HCT116 (cell line): ENCODE measurements around the gene CARD9. TPM values are rescaled to one million over a fixed set of nuclear protein-coding genes. Genes with fewer than 3 reads are reported as not detected.

Source experiments
- ATAC-seq: fragments of 200-7000 bp; cut with Tn5 transposase; 2 replicates; pipeline ENCODE4 v1.9.1; 2020; ENCODE audit warnings: mild to moderate bottlenecking, moderate library complexity
- BruUV-seq: library from RNA; stranded (reverse); fragments of 400-500 nt; replicated peaks from 2 replicates; lab custom pipeline; 2021; lab: Mats Ljungman, UMichigan
- CTCF ChIA-PET: fragments of 300-600 bp; sonication (Branson Sonifier 250); formaldehyde crosslinking; loops from one replicate; lab custom pipeline; 2021; ENCODE audit warnings: antibody characterized with exemption; lab: Charles Lee
- POLR2A ChIA-PET: fragments of 300-600, 350-600 bp; sonication (Branson Sonifier 250); formaldehyde crosslinking; loops from one replicate; lab custom pipeline; 2021; ENCODE audit warnings: antibody characterized with exemption; lab: Charles Lee
- RAD21 ChIA-PET, 2 experiments: fragments of 300-600 bp; sonication (Branson Sonifier 250); formaldehyde crosslinking; loops; one replicate each; lab custom pipeline; 2023; ENCODE audit warnings: low total read pairs in 2 of 2; ENCODE audit not compliant: uncharacterized antibody in 2 of 2, unreplicated experiment in 2 of 2, low non-redundant PET in 1 of 2; lab: Charles Lee
- DNase-seq: peaks from one replicate; pipeline ENCODE4 v3.0.0-alpha.2; 2010; ENCODE audit warnings: low read depth, low spot score
- H2AFZ ChIP-seq: fragments of 200-600 bp; shearing (Covaris generic), sonication (generic); 2 replicates; pipeline ENCODE4 v1.6.1; 2017; ENCODE audit warnings: low read depth, mixed run types, mixed read lengths, antibody characterized with exemption, low read length; ENCODE audit not compliant: poor library complexity, severe bottlenecking
- H3K27ac ChIP-seq: 2 replicates; pipeline ENCODE4 v1.5.1; 2012; ENCODE audit warnings: low read depth, low read length
- H3K27me3 ChIP-seq: fragments of 200-600 bp; sonication (generic); 2 replicates; pipeline ENCODE4 v1.6.1; 2016; ENCODE audit warnings: mixed run types, low read length, mixed read lengths; ENCODE audit not compliant: insufficient read depth
- H3K36me3 ChIP-seq, 2 experiments: fragments of 200-500 bp in 1 of 2; fragments of 200-600 bp in 1 of 2; sonication (Bioruptor generic) in 1 of 2; sonication (generic) in 1 of 2; 2 replicates each; pipeline versions ENCODE4 v1.5.1 to v1.6.1; 2014 to 2016; ENCODE audit warnings: low read length in 2 of 2, inconsistent platforms in 1 of 2, mixed read lengths in 1 of 2, mixed run types in 1 of 2; ENCODE audit not compliant: insufficient read depth in 2 of 2, control insufficient read depth in 1 of 2
- H3K4me1 ChIP-seq, 2 experiments: fragments of 200-600 bp in 1 of 2; sonication (generic) in 1 of 2; 2 replicates each; pipeline versions ENCODE4 v1.5.1 to v1.6.1; 2012 to 2017; ENCODE audit warnings: low read length in 2 of 2, inconsistent platforms in 1 of 2, mild to moderate bottlenecking in 1 of 2, mixed read lengths in 1 of 2, mixed run types in 1 of 2, moderate library complexity in 1 of 2; ENCODE audit not compliant: insufficient read depth in 2 of 2, control insufficient read depth in 1 of 2
- H3K4me2 ChIP-seq: fragments of 200-600 bp; sonication (generic); 2 replicates; pipeline ENCODE4 v1.6.1; 2017; ENCODE audit warnings: mixed run types, low read length, mixed read lengths
- H3K4me3 ChIP-seq, 2 experiments: fragments of 200-600 bp in 1 of 2; sonication (generic) in 1 of 2; replicated peaks in 1 of 2; 2 replicates each; pipeline ENCODE4 v1.5.1; 2011 to 2016; ENCODE audit warnings: low read length in 2 of 2, control low read depth in 1 of 2, low read depth in 1 of 2, mild to moderate bottlenecking in 1 of 2, mixed read lengths in 1 of 2, mixed run types in 1 of 2
- H3K79me2 ChIP-seq: fragments of 200-600 bp; sonication (generic); 2 replicates; pipeline ENCODE4 v1.6.1; 2017; ENCODE audit warnings: mild to moderate bottlenecking, mixed run types, low read length, moderate library complexity, mixed read lengths; ENCODE audit not compliant: insufficient read depth
- H3K9ac ChIP-seq: fragments of 200-600 bp; sonication (generic); 2 replicates; pipeline ENCODE4 v1.6.1; 2016; ENCODE audit warnings: low read length, mixed read lengths
- H3K9me2 ChIP-seq: fragments of 200-600 bp; sonication (generic), shearing (Covaris generic); 2 replicates; pipeline ENCODE4 v1.6.1; 2017; ENCODE audit warnings: mixed run types, mild to moderate bottlenecking, moderate library complexity; ENCODE audit not compliant: insufficient read depth
- H3K9me3 ChIP-seq, 2 experiments: fragments of 200-500 bp in 1 of 2; fragments of 200-600 bp in 1 of 2; sonication (Bioruptor generic) in 1 of 2; sonication (generic) in 1 of 2; 2 replicates each; pipeline ENCODE4 v1.6.1; 2014 to 2017; ENCODE audit warnings: low read length in 2 of 2, mixed read lengths in 2 of 2, inconsistent platforms in 1 of 2, low read depth in 1 of 2, mild to moderate bottlenecking in 1 of 2, mixed run types in 1 of 2, moderate library complexity in 1 of 2; ENCODE audit not compliant: control insufficient read depth in 1 of 2, insufficient read depth in 1 of 2
- H4K20me1 ChIP-seq: fragments of 200-600 bp; sonication (generic), shearing (Covaris generic); 2 replicates; pipeline ENCODE4 v1.6.1; 2017; ENCODE audit warnings: mixed run types, mild to moderate bottlenecking, moderate library complexity; ENCODE audit not compliant: insufficient read depth
- ATF3 ChIP-seq: IDR thresholded peaks from 2 replicates; pipeline ENCODE4 v1.6.1; 2012
- CEBPB ChIP-seq: IDR thresholded peaks from 2 replicates; pipeline ENCODE4 v1.6.1; 2012; ENCODE audit warnings: low read depth
- EGR1 ChIP-seq: IDR thresholded peaks from 2 replicates; pipeline ENCODE4 v1.6.1; 2012; ENCODE audit warnings: low read depth
- ELF1 ChIP-seq: IDR thresholded peaks from 2 replicates; pipeline ENCODE4 v1.6.1; 2012; ENCODE audit warnings: low read depth, borderline replicate concordance
- EZH2 ChIP-seq: fragments of 200-600 bp; sonication (generic); IDR thresholded peaks from 2 replicates; pipeline ENCODE4 v1.6.1; 2017; ENCODE audit warnings: antibody characterized with exemption, mixed run types
- FOSL1 ChIP-seq: IDR thresholded peaks from 2 replicates; pipeline ENCODE4 v1.6.1; 2012; ENCODE audit warnings: low read depth
- JUND ChIP-seq: IDR thresholded peaks from 2 replicates; pipeline ENCODE4 v1.6.1; 2012
- POLR2AphosphoS5 ChIP-seq: IDR thresholded peaks from 2 replicates; pipeline ENCODE4 v1.6.1; 2011; ENCODE audit warnings: mild to moderate bottlenecking, low read depth, low read length, moderate library complexity
- RAD21 ChIP-seq: IDR thresholded peaks from 2 replicates; pipeline ENCODE4 v1.6.1; 2012; ENCODE audit warnings: low read depth, mild to moderate bottlenecking
- SP1 ChIP-seq: IDR thresholded peaks from 2 replicates; pipeline ENCODE4 v1.6.1; 2012; ENCODE audit warnings: low read depth
- YY1 ChIP-seq: IDR thresholded peaks from 2 replicates; pipeline ENCODE4 v1.6.1; 2011; ENCODE audit warnings: low read length, low read depth, moderate library complexity, mild to moderate bottlenecking; ENCODE audit not compliant: insufficient replicate concordance; ENCODE audit errors: extremely low read depth
- ZFX ChIP-seq: fragments of 450-650 bp; IDR thresholded peaks from 2 replicates; pipeline ENCODE4 v1.6.1; 2017
- ZNF274 ChIP-seq: fragments of 200-500 bp; sonication (Bioruptor generic); IDR thresholded peaks from 2 replicates; pipeline ENCODE4 v1.6.1; 2014; ENCODE audit warnings: mild to moderate bottlenecking, low read depth, low read length, inconsistent platforms
- intact Hi-C: fragments of 100-400 bp; cut with micrococcal nuclease; formaldehyde crosslinking; loops from 2 replicates; pipeline ENCODE4 v1.10.0; 2022
- total RNA-seq: library from RNA; stranded (reverse); gene quantifications from one replicate; pipeline ENCODE4 v1.2.1, GENCODE V29; 2021; ENCODE audit not compliant: unreplicated experiment
- TF ChIP-seq, protein P1 (sequence below): IDR thresholded peaks from 2 replicates; pipeline ENCODE4 v1.6.1; 2012

CARD9 gene
- total RNA-seq, 1 experiment from 2014 or later, result 1.2 TPM

DNA sequence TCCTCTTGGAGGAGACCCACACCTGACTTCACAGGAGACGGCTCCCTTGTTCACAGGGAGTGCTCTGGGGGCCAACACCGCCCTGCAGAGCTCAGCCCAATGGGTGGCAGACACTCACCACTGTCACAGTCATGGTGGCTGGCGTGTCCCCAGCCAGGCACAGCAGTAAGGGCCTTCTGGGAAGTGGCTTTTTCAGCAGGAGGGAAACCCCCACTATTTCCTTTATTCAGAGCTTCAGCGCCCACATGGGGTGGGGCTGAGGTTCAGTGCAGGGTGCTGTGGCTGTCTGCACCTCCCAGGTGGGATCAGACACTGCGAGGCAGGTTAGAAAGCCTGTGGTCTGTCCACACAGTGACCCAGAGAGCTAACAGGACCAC lies 30.1 kb upstream of the CARD9 start:
- intact Hi-C loops, result no loop called here
- no TSS peak for BruUV-seq
- Histone ChIP-seq H4K20me1 (no peaks in the 10 kb centered on the region), H3K4me1 (peaks cover 5 to 13% of the 10 kb centered on the region in 2 experiments), H3K9me2 (no peaks in the 10 kb centered on the region), H3K36me3 (peaks cover 32 to 42% of the 10 kb centered on the region in 2 experiments; a peak in 3 of 4 replicates), H3K27me3 (no peaks in the 10 kb centered on the region), H3K27ac (no peak overlapping the region), H3K9ac (no peak overlapping the region), H2AFZ (no peak overlapping the region), H3K4me2 (no peak overlapping the region), H3K4me3 (no peak overlapping the region), H3K9me3 (no peaks in the 10 kb centered on the region), H3K79me2 (peaks cover 34% of the 10 kb centered on the region)
- RAD21 ChIA-PET, result no interaction called here
- TF ChIP-seq, protein P1, sequence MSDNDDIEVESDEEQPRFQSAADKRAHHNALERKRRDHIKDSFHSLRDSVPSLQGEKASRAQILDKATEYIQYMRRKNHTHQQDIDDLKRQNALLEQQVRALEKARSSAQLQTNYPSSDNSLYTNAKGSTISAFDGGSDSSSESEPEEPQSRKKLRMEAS, result no peak
- no peak for TF ChIP-seq EZH2
- TF ChIP-seq FOSL1, result no peak
- no peak for TF ChIP-seq ZNF274
- no peak for TF ChIP-seq CEBPB
- TF ChIP-seq EGR1, result no peak
- no peak for TF ChIP-seq JUND
- no peak for TF ChIP-seq ELF1
- no peak for TF ChIP-seq YY1
- no peak for TF ChIP-seq POLR2AphosphoS5
- no peak for TF ChIP-seq SP1
- no peak for TF ChIP-seq ATF3
- TF ChIP-seq RAD21, result no peak
- TF ChIP-seq ZFX, result no peak
- CTCF ChIA-PET, result interaction anchor here (0.9 kb wide), 1 partner anchor 228 kb away, joined by 6 read pairs; no protein-coding TSS in a partner anchor
- POLR2A ChIA-PET, result no interaction called here
- DNase-seq (no peak), ATAC-seq (no peak)
